ENCODE data around the gene ALDH1L1.

Gene ALDH1L1

DNA sequence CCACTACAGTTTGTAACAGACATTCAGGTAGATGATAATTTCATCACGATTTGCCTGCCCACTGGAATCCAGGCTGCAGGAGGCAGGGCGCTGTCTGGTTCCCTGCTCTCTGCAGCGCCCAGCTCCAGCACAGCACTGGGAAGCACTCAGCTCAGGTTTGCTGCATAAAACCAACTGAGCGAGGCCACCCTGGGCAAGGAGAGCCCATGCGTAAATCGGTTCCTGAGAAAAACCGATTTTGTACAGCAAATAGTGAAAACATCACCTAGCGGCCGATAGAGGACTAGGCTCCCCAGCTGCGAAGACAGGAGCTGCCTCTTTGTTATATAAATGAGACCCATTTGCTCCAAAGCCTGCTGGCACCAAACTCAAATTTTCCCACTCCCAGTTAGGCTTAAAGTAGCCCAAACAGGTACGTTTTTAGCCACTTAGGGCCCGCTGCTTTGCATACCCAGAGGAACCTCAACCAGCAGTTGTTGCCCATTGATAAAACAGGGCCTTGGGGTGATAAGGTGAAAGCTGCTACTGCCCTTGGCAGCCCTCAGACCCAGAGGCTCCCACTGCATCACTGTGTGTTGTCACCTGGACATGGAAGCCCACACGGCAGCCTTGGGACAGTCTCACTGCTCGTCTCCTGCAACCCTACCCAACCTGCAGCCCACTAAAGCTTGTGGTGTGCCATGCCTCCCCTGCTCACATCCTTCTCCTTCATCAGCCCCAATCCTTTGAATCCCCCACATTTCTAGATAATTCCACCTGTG lies 47.5 kb downstream of the ALDH1L1 start:
- no peak for DNase-seq

DNA sequence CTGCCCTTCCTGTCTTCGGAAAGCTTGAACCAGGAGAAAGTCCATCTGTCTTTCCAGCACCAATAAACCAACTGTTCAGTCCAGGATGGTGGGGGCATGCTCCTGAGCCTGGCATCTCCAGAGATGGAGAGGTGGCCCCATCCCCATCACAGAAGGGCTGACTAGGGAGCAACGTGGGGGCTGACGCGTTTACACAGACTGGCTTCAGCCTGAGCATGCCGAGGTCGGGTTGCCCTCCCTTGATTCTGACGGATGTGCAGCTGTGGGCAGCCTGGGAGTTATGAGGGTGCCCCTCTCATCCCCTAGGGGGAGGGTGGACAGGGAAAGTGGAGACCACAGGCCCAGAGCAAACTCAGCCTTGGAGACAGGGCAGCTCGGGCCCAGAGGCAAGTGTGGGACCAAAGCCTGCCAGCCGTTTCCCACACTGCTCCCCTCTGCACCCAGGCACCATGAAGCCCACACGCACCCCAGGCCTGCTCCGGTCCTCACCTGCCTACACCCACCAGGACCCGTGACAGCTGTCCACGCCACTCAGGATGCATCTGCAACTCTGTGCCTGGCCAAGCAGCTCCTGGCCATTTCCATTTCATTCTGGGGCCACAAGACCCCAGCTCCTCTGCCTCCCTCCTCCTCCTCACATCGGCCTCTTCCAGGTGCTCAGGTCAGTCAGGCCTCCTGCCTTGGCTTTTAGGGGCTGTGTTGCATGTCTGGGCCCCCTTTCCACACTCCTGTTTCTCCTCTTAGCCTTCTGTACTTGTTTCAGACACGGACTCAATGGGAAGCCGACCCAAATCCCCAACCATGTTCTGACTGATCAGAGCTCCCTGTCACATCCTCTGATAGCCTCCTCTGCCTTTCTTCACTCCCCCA lies 48.3 kb downstream of the ALDH1L1 start:
- no peak for DNase-seq

DNA sequence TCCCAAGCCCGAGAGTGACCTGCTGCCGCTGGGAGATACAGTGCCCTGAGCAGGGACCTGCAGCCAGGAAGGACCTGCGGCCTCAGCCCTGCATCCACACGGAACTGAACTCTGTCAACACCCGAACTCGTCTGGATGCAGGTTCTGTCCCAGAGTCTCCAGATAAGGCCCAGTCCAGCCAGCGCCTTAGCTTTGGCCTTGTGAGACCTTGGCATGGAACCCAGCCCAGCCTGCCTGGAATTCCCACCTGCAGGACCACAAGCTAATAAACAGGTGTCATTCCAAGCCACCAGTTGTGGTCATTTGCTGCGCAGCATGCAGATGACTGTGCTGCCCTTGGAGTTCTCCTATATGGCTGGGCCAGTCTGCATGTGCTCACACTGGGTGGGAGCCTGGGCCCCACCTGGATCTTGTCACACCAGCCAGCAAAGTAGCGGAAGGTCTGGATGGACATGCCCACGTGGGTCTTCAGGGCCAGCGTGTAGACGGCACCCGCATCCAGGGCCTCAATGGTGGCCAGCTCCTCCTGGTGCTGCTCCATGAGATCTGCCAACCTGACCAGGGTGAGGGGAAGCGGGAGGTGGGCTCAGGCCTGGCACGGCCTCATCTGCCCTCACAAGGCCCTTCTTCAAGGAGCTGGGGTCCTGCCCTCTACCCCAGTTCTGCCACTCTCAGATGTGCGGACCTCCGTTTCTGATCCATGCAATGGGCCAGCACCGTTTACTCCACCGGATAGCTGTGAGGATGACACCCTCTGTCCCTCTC lies 49.2 kb downstream of the ALDH1L1 start:
- no peak for DNase-seq

DNA sequence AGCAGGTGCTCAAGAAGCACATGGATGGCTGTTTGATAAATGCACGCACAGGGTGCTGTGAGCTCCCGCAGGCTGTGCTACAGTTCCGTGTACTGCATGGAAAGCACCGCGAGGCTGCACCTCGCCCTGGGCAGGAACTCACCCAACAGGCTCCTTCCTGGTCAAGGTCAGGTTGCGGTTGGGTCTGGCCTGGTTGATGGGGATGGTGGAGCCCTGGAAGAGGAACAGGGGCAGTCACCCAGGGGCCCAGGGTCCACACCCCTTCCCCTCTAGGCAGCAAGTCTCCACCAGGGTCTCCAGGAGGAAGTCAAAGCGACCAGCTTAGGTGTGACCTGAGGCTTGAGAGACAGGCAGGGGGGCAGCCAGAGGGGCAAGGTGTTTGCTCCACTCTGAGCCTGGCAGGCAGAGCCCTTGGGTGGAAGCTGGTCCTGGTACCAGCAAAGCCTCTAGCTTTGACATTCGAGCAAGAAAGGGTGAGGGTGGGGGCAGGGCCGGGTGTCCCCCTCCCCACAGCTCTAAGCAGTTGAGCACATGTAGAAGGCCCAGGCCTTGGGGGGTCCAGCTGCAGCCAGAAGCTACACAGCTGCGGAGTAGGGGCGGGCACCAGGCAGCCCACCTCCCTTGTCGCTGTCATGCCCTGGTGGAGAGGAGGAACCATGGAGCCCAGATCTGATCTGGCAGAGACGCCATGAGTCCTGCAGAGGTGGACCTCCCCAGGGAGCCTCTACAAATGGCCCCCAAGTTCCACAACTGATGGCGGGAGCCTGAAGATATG lies 50.1 kb downstream of the ALDH1L1 start:
- DNase-seq, result no peak

DNA sequence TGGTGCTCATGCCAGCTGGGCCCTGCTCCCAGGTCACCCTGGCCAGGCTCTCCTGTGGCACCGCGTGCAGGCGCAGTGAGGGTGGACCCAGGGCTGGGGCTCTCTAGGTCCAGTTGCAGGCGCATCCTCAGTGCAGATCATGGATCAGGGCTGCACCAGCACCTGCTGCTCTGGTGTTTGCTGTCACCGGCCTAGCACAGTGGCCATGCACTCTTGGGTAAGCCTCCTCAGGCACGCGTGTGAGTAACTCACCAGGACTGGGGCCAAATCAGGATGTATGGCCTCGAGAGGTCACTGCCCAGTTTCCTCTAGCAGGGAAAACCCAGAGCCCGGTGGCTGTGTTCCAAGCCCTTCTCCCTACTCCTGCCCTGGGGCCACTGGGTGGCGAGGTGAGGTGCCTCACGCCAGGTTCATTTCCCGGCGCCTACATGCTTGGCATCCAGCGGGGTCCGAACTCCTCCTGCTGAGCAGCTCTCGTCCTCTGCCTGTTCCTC lies 50.9 kb downstream of the ALDH1L1 start:
- peak; percentile 84 for DNase-seq

DNA sequence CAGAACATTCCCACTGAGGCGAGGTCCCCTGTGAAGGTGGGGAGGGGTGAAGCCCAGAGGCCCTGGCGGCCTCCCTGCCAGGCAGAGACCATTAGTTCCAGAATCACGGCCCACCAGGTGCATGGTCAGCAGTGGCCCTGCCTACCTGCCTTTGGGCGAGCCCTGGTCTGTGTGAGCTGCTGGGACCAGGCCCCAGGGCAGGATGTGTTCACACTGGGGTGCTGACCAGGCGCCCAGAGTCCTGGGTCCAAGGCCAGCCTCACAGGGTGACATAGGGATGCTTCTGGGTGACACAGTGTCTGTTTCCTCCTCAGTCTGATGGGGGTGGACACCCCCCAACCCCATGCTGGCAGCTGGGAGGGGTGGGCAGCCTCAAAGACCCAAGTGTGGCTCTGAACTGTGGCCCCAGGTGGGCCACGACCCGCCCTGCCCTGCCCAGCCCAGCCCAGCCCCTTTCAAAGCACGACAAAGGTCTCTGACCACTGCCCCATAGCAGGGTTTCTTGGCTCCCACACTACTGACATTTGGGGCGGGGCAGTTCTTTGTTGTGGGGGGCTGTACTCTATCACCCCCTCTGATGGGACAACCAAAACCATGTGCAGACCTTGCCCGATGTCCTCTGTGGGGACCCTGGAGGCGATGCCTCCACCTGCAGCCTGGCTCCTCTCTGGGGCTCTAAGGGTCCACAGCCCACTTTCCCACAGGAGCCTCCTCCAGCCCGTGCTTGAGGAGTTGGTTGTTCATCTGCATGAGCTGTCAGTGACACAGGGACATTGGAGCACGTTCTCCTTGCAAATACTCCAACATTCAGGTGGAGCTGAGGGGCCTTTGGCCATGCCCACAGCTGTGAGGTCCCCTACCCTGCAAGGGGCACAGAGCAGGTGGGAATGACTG lies 51.6 kb downstream of the ALDH1L1 start:
- no peak for DNase-seq

DNA sequence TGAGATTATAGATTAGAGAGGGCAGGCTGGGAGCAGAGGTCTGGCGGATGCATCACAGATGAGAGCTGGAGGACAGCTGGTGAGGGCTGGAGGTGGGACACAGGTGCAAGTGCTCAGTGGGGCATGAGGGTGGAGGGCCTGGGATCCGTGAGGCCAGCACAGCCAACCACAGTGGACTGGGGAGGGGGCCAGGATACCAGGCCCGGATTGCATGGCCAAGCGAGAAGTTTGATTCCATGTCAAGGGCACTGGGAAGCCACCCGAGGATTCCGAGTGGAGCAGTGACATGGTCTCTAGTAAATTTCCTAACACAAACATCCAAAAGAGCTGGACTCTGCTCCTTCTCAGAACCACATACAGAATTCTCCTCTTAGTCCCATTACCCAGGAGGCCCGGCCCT lies 52.5 kb downstream of the ALDH1L1 start:
- no peak for DNase-seq

DNA sequence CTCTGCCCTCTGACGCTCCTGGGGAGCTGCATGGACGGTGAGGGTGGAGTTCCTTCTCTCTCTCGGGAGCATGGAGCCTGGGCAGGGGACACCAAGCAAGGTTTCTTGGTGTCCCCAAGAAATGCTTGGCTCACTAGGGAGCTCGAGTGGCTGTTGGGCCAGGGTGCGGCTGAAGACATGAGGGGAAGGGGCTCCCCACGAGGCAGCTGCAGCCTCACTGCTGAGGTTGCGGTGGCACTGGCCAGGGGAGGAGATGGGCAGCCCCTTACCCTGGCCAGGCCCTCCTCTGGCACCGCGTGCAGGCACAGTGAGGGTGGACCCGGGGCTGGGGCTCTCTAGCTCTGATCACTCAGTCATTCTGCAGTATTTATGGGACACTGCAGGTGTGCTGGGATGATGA lies 52.9 kb downstream of the ALDH1L1 start:
- DNase-seq, result no peak

DNA sequence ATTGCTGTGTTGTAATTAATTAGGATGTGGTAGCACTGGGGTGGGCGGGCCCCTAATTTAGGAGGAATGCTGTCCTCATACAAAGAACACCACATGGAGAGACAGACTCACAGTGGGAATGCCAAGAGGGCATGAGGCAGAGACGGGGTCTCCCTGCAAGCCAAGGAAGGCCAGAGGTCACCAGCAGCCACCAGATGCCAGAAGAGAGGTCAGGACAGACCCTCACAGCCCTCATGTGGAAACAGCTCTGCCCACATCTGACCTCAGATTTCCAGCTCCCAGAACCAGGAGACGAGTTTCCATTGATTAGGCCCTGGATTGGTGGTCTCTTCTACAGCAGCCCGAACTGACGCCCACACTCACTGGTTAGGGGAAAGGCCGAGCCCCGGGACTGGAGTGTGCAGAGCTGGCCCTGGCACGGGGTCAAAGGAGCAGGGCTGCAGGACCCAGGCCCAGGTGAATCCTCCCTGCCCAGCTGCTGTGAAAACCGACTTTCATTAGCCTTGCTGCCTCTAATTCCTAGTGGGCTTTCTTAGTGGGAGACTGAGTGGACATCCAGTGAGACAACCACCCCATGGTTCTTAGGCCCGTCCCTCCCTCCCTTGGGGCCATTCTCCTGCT lies 53.5 kb downstream of the ALDH1L1 start:
- no peak for DNase-seq

DNA sequence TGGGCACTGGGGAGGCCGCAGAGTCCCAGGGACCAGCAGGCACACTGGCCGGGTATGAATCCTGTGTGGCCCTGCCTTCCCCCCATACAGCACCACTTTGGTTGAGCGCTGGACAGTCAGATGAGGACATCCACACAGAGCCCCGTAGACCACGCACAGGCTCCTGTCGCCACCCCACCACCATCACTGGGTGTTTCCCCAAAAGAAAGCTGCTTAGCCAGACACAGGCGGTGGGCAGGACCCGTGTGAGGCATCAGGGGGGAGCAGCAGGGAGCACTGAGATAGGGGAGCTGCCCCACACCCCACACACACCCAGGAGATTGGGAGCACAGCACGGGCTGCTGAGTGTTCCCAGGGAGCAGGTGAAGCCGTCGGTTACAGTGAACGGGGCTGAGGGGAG lies 54.1 kb downstream of the ALDH1L1 start:
- no peak for DNase-seq

DNA sequence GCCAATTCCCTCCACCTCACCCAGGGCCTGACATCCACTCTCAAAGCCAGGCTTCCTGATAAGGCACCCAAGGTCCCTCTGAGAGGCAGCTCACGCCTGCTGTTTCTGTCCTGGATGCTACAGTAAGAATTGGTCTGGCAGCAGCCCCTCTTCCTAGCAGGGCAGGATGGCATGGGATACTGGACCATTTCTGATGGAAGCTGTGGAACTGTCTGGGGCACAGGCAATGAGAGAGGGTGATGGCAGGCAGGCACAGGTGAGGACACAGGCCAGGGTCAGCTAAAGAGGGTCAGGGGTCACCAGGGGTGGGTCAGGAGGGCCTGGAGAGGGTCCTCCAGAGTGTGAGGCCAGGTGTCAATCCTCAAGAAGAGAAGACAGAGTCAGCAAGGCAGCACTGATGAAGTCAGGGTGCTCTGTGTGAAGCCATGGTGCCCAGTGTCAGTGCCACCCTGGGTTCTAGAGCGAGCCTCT lies 54.6 kb downstream of the ALDH1L1 start:
- no peak for DNase-seq

DNA sequence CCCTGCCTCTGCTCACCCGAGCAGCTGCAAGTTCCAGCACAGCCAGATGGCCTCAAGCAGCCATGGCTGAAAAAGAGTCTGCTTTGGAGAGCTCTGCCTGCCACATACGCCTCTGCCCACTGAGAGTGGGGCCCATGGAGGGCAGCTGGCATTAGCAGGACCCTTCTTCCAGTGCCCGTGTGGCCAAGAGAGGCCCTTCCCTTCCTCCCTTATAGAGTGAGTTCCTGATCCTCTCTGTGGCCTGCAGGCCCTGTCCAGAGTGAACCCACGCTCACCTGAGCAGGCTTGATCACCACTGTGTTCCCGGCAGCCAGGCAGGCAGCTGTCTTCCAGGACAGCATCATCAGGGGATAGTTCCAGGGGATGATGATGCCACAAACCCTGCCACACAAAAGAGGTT lies 55.0 kb downstream of the ALDH1L1 start:
- DNase-seq, result no peak

DNA sequence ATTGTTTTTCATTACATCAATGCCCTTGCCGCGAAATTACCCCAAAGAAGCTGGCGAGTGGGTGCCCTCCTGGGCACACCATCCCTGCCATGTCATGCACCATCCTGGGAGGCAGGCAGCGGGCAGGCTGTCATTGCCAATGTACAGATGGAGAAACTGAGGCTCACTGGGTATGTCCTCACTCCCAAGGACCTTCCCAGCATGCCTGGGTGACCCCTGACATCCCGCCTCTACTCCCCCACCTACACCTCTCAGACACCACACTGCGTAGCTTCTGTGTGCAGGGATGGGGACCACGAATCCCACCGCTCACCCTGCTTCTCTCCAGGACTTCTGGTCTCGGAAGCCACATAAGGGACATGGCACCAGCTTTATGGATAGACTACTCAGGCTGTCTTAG lies 55.5 kb downstream of the ALDH1L1 start:
- DNase-seq, result no peak

DNA sequence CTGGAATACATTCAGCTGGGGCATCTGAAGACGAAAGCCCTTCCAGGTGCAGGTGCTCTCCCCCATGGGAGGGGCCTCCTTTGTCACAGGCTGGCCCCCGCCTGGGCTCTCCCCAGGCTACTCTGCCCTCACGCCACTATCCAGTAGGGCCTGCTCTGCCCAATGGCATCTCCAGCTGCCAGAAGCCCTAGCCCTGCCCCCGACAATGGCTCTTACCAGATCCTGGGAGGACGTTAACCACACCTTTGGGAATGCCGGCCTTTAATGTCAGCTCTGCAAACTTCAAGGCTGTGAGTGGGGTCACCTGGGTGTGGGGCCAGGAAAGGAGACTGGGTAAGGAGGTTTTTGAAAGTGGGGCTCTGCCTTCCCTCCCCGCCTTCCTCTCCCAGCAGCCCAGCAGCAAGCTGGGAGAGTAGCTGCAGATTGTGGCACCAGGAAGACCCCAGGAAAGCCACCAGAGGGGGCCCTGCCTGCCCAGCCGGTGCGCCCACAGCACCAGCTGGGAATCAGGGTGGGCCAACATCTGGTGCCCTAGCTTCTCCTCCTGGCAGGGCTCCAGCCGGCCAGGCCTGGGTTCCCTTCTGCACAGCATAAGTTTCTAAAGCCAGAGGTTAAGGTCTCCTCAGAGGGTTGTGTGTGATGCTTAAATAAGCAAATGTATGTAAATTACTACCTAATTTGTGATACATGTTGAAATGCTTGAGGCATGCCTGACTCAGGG lies 56.1 kb downstream of the ALDH1L1 start:
- no peak for DNase-seq

DNA sequence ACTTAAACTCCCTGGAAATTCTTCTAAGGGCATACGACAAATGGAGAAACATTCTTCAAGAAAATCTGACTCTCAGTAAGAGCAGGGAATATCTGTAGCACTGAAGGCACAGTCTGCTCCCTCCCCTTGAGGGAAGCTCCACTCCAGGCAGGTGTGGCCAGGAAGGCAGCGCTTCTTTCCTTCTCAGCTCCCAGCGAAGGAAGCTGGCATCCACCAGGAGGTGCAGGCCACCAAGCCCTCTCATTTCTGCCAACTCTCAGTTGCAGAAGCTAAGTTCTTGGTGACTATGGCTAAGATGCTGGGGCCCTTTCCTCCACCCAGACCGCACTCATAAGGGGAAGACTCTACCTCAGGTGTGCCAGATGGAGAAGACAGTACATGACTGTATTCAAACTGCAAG lies 58.8 kb downstream of the ALDH1L1 start:
- no peak for DNase-seq

DNA sequence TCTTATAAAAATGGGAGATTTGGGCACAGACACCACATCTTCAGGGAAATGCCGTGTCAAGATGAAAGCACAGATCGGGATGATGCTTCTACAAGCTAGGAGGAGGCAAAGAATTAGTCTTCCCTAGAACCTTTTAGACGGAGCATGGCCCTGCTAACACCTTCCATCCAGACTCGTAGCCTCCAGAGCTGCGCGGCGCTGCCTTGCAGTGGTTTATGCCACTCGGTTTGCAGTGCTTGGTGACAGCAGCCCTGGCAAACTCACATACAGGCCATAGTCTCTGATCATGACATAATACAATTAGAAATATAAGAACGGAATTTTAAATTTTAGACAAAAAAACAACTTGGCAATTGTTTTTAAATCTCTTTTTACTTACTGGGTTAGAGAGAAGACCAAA lies 59.3 kb downstream of the ALDH1L1 start:
- DNase-seq, result no peak

DNA sequence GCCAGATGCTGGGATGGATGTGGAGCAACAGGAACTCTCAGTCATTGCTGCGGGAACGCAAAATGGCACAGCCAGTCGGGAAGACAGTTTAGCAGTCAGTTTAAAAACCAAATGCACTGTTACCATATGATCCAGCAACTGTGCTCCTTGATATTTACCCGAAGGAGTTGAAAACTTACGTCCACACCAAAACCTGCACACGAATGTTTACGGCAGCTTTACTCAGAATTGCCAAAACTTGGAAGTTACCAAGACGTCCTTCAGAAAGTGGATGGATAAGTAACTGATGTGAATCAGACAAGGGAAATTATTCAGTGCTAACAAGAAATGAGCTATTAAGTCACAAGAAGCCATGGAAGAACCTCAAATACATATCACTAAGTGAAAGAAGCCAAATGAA lies 60.4 kb downstream of the ALDH1L1 start:
- DNase-seq, result no peak

DNA sequence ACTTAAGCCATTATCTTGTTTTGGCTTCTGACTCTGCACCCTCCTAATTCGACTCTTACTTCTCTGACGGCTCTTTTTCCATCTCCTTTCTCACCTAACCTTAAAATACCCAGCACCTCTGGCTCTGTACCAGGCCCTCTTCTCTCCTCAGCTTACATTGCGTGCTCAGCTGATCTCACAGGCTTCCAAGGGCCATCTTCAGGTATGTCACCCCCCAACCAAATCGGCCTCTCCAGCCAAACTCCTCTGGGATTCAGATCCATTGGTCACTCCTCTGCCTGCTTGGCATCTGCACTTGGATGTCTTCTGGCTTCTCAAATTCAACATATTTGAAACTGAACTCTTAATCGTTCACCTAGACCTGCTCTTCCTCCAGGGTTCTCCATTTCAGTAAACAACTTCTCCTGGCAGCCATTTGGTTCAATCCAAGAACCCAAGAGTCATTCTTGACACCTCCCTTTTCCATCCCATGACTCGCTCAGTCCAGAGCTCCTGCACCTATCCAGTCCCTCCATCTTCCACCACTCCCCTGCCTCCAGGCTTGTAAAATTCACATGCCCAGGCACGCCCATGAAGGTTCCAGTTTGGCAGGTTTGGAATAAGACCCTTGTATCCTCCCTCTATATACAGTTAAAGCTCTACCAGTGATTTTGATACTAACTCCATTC lies 61.2 kb downstream of the ALDH1L1 start:
- no peak for DNase-seq

DNA sequence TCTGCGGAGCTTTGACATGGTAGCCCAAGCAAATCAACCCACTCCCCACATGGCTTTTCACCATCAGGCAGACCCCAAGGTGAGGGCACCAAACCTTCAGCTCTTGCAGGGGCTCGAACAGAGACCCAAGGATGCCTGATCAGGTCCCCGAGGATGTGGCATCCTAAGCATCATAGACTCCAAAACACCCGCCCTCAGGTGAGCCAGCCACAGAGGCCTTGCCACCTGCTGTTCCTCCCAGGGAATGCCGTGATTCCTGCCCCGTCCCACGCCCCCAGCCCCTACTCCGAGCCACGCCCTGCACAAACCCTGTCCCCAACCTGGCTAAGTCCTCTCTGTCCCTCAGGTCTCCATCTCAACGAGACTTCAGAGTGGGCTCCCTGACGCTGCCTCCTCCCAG lies 61.8 kb downstream of the ALDH1L1 start:
- no peak for DNase-seq

DNA sequence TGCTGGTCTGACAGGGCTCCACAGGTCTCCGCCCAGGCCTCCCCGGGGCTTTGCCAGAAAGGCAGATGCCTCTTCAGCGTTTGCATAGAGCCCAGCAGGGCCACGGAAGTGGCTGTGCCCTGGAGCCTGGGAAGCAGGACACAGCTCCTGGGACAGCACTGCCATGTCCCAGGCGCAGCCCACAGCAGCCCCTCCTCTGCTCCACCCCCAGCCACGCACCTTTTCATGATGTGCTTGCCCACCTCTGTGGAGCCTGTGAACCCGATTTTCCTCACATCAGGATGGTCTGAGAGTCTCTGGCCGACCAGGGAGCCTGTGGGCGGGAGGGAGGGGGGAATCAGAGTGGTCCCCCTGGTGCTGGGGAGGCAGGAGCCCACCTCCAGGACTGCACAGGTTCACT lies 62.6 kb downstream of the ALDH1L1 start:
- no peak for DNase-seq

Data from NCI-H226 (cell line).